ENCODE data around the gene ARHGAP18.
"Not testable (repeated sequence)": the region's sequence is repeated elsewhere in the genome, so short reads cannot be mapped to it uniquely, and the experiment has no call there.

ARHGAP18 gene

GRCh38 chr6:129597023-129597713 lies 112.8 kb downstream of the ARHGAP18 start:
- in situ Hi-C loops (cut with MboI; ENCODE audit: low sequenced_read_pairs): no loop called here

GRCh38 chr6:129596522-129596921 lies 113.5 kb downstream of the ARHGAP18 start:
- in situ Hi-C loops (cut with MboI; ENCODE audit: low sequenced_read_pairs): no loop called here

GRCh38 chr6:129593233-129593564 lies 116.8 kb downstream of the ARHGAP18 start:
- in situ Hi-C loops (cut with MboI; ENCODE audit: low sequenced_read_pairs): no loop called here

GRCh38 chr6:129592516-129593232 lies 117.3 kb downstream of the ARHGAP18 start:
- in situ Hi-C loops (cut with MboI; ENCODE audit: low sequenced_read_pairs): no loop called here

GRCh38 chr6:129590408-129591022 lies 119.5 kb downstream of the ARHGAP18 start:
- in situ Hi-C loops (cut with MboI; ENCODE audit: low sequenced_read_pairs): no loop called here

- in situ Hi-C loops (cut with MboI; ENCODE audit: low sequenced_read_pairs): no loop called here
Measured at GRCh38 chr6:129586815-129587214, 123.2 kb downstream of the ARHGAP18 start.

GRCh38 chr6:129583866-129584265 lies 126.1 kb downstream of the ARHGAP18 start:
- in situ Hi-C loops (cut with MboI; ENCODE audit: low sequenced_read_pairs): no loop called here

GRCh38 chr6:129578315-129578714 lies 131.7 kb downstream of the ARHGAP18 start:
- in situ Hi-C loops (cut with MboI; ENCODE audit: low sequenced_read_pairs): no loop called here

- in situ Hi-C loops (cut with MboI; ENCODE audit: low sequenced_read_pairs): no loop called here
Measured at GRCh38 chr6:129577691-129578090, 132.3 kb downstream of the ARHGAP18 start.

- in situ Hi-C loops (cut with MboI; ENCODE audit: low sequenced_read_pairs): no loop called here
Measured at GRCh38 chr6:129576456-129576855, 133.5 kb downstream of the ARHGAP18 start.

GRCh38 chr6:129575378-129576118 lies 134.4 kb downstream of the ARHGAP18 start:
- in situ Hi-C loops (cut with MboI; ENCODE audit: low sequenced_read_pairs): no loop called here

GRCh38 chr6:129574605-129575004 lies 135.4 kb downstream of the ARHGAP18 start:
- in situ Hi-C loops (cut with MboI; ENCODE audit: low sequenced_read_pairs): not testable (repeated sequence)

- in situ Hi-C loops (cut with MboI; ENCODE audit: low sequenced_read_pairs): not testable (repeated sequence)
Measured at GRCh38 chr6:129570929-129571328, 139.0 kb downstream of the ARHGAP18 start.

- in situ Hi-C loops (cut with MboI; ENCODE audit: low sequenced_read_pairs): no loop called here
Measured at GRCh38 chr6:129568015-129568414, 142.0 kb downstream of the ARHGAP18 start.

- in situ Hi-C loops (cut with MboI; ENCODE audit: low sequenced_read_pairs): no loop called here
Measured at GRCh38 chr6:129567374-129567773, 142.6 kb downstream of the ARHGAP18 start.

GRCh38 chr6:129565811-129566210 lies 144.2 kb downstream of the ARHGAP18 start:
- in situ Hi-C loops (cut with MboI; ENCODE audit: low sequenced_read_pairs): no loop called here

- in situ Hi-C loops (cut with MboI; ENCODE audit: low sequenced_read_pairs): no loop called here
Measured at GRCh38 chr6:129565366-129565765, 144.6 kb downstream of the ARHGAP18 start.

GRCh38 chr6:129558248-129558647 lies 151.7 kb downstream of the ARHGAP18 start:
- in situ Hi-C loops (cut with MboI; ENCODE audit: low sequenced_read_pairs): no loop called here

GRCh38 chr6:129555206-129555832 lies 154.7 kb downstream of the ARHGAP18 start:
- in situ Hi-C loops (cut with MboI; ENCODE audit: low sequenced_read_pairs): no loop called here

- in situ Hi-C loops (cut with MboI; ENCODE audit: low sequenced_read_pairs): no loop called here
Measured at GRCh38 chr6:129552413-129552812, 157.6 kb downstream of the ARHGAP18 start.

- in situ Hi-C loops (cut with MboI; ENCODE audit: low sequenced_read_pairs): no loop called here
Measured at GRCh38 chr6:129551486-129551885, 158.5 kb downstream of the ARHGAP18 start.

Data from hTERT RPE-1 (cell line).